ENCODE data around the gene XAB2.

XAB2 gene

GRCh38 chr19:7672522-7672921, 43.2 kb upstream of the XAB2 start:
- no peak for TF ChIP-seq CTCF (IDR thresholded peaks at IDR 0.05)
- no peaks in the 10 kb centered on the region for H3K36me3 ChIP-seq
- peaks cover 0 to 58% of the 10 kb centered on the region in 2 donors for H3K27me3 ChIP-seq
- peaks cover 0 to 6% (median 0%) of the 10 kb centered on the region in 4 donors for H3K4me1 ChIP-seq
- intact Hi-C loops (cut with DNase I; ENCODE audit: low total_unique reads), result loop anchor here (10.0 kb wide), 1 partner anchor 318 kb away; no protein-coding TSS in a partner anchor
- H3K9me3 ChIP-seq, result no peaks in the 10 kb centered on the region
- H3K27ac ChIP-seq, result no peak overlapping the region
- no peak overlapping the region for H3K4me3 ChIP-seq
- no peak for DNase-seq

GRCh38 chr19:7670790-7671189, 41.4 kb upstream of the XAB2 start:
- Histone ChIP-seq H3K36me3 (no peaks in the 10 kb centered on the region), H3K4me1 (peaks cover 0 to 6% (median 0%) of the 10 kb centered on the region in 4 donors), H3K9me3 (no peaks in the 10 kb centered on the region), H3K27me3 (peaks cover 0 to 43% of the 10 kb centered on the region in 2 donors), H3K27ac (no peak overlapping the region), H3K4me3 (no peak overlapping the region)
- no peak for DNase-seq
- intact Hi-C loops (cut with DNase I; ENCODE audit: low total_unique reads), result loop anchor here (10.0 kb wide), 1 partner anchor 316 kb away; no protein-coding TSS in a partner anchor
- TF ChIP-seq CTCF (IDR thresholded peaks at IDR 0.05), result no peak

- peaks cover 0 to 6% (median 0%) of the 10 kb centered on the region in 4 donors for H3K4me1 ChIP-seq
- H3K4me3 ChIP-seq, result no peak overlapping the region
- no peaks in the 10 kb centered on the region for H3K36me3 ChIP-seq
- DNase-seq, result no peak
- no peaks in the 10 kb centered on the region for H3K9me3 ChIP-seq
- intact Hi-C loops (cut with DNase I; ENCODE audit: low total_unique reads), result loop anchor here (10.0 kb wide), 1 partner anchor 315 kb away; no protein-coding TSS in a partner anchor
- H3K27ac ChIP-seq, result no peak overlapping the region
- TF ChIP-seq CTCF (IDR thresholded peaks at IDR 0.05), result no peak
- H3K27me3 ChIP-seq, result peaks cover 0 to 43% of the 10 kb centered on the region in 2 donors
Observed at GRCh38 chr19:7670150-7670783, 40.9 kb upstream of the XAB2 start.

GRCh38 chr19:7669641-7670040, 40.3 kb upstream of the XAB2 start:
- Histone ChIP-seq H3K4me1 (peaks cover 0 to 6% (median 0%) of the 10 kb centered on the region in 4 donors), H3K4me3 (no peak overlapping the region), H3K27me3 (peaks cover 0 to 43% of the 10 kb centered on the region in 2 donors), H3K27ac (no peak overlapping the region), H3K36me3 (no peaks in the 10 kb centered on the region), H3K9me3 (no peaks in the 10 kb centered on the region)
- intact Hi-C loops (cut with DNase I; ENCODE audit: low total_unique reads), result loop anchor here (10.0 kb wide), 1 partner anchor 315 kb away; no protein-coding TSS in a partner anchor
- no peak for DNase-seq
- TF ChIP-seq CTCF (IDR thresholded peaks at IDR 0.05), result no peak

- intact Hi-C loops (cut with DNase I; ENCODE audit: low total_unique reads), result no loop called here
- peaks cover 0 to 45% of the 10 kb centered on the region in 2 donors for H3K27me3 ChIP-seq
Observed at GRCh38 chr19:7668842-7669241, 39.5 kb upstream of the XAB2 start, which contains the start of gene RETN. Gene RETN, plus strand, starts transcription at chr19:7669049. Its CDS starts 278 bp downstream, at chr19:7669327.

More at GRCh38 chr19:7668842-7669241, 39.5 kb upstream of the XAB2 start, which contains the start of gene RETN:
- Histone ChIP-seq H3K36me3 (no peaks in the 10 kb centered on the region), H3K9me3 (no peaks in the 10 kb centered on the region), H3K27ac (no peak within 1 kb of the TSS), H3K4me3 (no peak within 1 kb of the TSS), H3K4me1 (peaks cover 0 to 6% (median 0%) of the 10 kb centered on the region in 4 donors)
- no peak for TF ChIP-seq CTCF (IDR thresholded peaks at IDR 0.05)
- no peak for DNase-seq
